ENCODE measurements around the gene MYO16.

Gene MYO16

GRCh38 chr13:108974686-108975085 is 345.3 kb downstream of the MYO16 start:
- TF ChIP-seq ZNF157 (tag by site-specific recombination; IDR thresholded peaks at IDR 0.05) (no peak), ZFP69B (tag by site-specific recombination; IDR thresholded peaks at IDR 0.05) (no peak)
- no peaks in the 10 kb centered on the region for H3K9me3 ChIP-seq (ENCODE audit: control insufficient read depth, insufficient read depth, low read depth, low read length)
- no peak overlapping the region for H3K4me3 ChIP-seq (ENCODE audit: low read depth, low read length)
- no peaks in the 10 kb centered on the region for H3K4me1 ChIP-seq (ENCODE audit: control insufficient read depth, insufficient read depth, low read length)
- no peak overlapping the region for H3K27ac ChIP-seq (ENCODE audit: extremely low read depth, low read depth, low read length)
- H3K36me3 ChIP-seq (ENCODE audit: control insufficient read depth in 2 of 2, insufficient read depth in 1 of 2, low read length in 2 of 2), result no peaks in the 10 kb centered on the region
- CTCF ChIA-PET, result no interaction called here
- POLR2A ChIA-PET, result no interaction called here

DNA sequence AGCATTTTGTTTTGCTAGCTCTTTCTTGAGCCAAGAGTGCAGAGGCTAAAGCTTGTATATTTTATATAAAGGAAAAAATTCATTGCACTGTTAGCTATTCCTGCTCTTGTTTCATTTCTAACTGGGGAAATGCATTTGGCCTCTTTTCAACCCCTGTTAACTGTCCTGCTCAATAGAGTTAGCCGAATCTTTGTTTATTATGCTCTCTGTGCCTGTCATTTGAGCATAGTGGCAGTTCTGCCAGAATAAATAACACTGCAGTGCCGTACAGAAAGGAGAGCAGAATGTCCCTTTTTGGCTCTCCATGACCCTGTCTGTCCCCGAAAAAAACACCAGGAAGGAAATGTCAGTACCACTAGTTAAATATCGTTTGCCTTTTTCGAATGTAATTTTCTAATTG is 350.8 kb downstream of the MYO16 start:
- Histone ChIP-seq H3K4me1 (ENCODE audit: control insufficient read depth, insufficient read depth, low read length) (no peaks in the 10 kb centered on the region), H3K4me3 (ENCODE audit: low read depth, low read length) (no peak overlapping the region), H3K9me3 (ENCODE audit: control insufficient read depth, insufficient read depth, low read depth, low read length) (no peaks in the 10 kb centered on the region), H3K36me3 (ENCODE audit: control insufficient read depth in 2 of 2, insufficient read depth in 1 of 2, low read length in 2 of 2) (no peaks in the 10 kb centered on the region), H3K27ac (ENCODE audit: extremely low read depth, low read depth, low read length) (no peak overlapping the region)
- TF ChIP-seq ZNF132 (tag by site-specific recombination; IDR thresholded peaks at IDR 0.05; ENCODE audit: borderline replicate concordance), result no peak
- no peak for TF ChIP-seq ZNF214 (tag by site-specific recombination; IDR thresholded peaks at IDR 0.05; ENCODE audit: borderline replicate concordance)
- TF ChIP-seq, protein P1, sequence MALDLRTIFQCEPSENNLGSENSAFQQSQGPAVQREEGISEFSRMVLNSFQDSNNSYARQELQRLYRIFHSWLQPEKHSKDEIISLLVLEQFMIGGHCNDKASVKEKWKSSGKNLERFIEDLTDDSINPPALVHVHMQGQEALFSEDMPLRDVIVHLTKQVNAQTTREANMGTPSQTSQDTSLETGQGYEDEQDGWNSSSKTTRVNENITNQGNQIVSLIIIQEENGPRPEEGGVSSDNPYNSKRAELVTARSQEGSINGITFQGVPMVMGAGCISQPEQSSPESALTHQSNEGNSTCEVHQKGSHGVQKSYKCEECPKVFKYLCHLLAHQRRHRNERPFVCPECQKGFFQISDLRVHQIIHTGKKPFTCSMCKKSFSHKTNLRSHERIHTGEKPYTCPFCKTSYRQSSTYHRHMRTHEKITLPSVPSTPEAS (tag by site-specific recombination; IDR thresholded peaks at IDR 0.05), result no peak
- TF ChIP-seq, protein P2, sequence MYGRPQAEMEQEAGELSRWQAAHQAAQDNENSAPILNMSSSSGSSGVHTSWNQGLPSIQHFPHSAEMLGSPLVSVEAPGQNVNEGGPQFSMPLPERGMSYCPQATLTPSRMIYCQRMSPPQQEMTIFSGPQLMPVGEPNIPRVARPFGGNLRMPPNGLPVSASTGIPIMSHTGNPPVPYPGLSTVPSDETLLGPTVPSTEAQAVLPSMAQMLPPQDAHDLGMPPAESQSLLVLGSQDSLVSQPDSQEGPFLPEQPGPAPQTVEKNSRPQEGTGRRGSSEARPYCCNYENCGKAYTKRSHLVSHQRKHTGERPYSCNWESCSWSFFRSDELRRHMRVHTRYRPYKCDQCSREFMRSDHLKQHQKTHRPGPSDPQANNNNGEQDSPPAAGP (tag by site-specific recombination; IDR thresholded peaks at IDR 0.05), result no peak
- no peak for TF ChIP-seq GLI2 (tag by site-specific recombination; IDR thresholded peaks at IDR 0.05; ENCODE audit: borderline replicate concordance, low read depth)
- ChIA-PET POLR2A (no interaction called here), CTCF (no interaction called here)

DNA sequence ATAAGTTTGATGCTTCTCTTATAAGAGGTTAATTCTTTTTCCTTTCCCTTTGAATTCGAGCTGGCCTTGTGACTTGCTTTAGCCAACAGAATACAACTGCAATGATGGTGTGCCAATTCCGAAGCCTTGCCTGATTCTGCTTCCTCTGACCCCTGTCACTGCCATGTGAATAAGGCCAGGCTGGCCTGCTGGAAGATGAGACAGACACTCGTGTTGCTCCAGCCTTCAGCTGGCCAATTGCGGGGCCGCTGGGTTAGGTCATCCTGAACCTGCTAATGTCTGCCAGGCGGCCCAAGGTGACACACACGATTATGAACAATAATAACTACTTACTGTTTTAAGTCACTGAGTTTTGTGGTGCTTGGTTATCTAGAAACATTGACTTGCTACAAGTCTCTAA is 352.0 kb downstream of the MYO16 start:
- CTCF ChIA-PET, result no interaction called here

DNA sequence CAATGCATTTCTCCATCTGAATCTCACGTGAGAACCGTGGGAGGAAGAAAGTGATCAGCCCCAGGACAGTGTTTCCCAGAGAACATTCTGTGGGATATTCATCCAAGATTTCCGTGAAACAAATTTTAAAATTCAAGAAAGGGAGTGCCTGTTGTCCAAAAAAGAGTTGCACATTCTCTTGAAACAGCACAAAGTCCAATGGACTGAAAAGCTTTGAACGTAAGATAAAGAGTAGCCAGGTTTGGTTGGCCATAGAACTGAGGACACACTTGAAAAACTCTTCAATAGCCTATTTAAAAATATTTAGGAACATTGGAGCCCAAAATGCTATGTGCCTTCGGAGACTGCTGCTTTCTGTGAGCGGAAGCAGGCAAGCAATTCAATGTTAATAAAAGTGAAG is 353.9 kb downstream of the MYO16 start:
- Histone ChIP-seq H3K9me3 (ENCODE audit: control insufficient read depth, insufficient read depth, low read depth, low read length) (no peaks in the 10 kb centered on the region), H3K36me3 (ENCODE audit: control insufficient read depth in 2 of 2, insufficient read depth in 1 of 2, low read length in 2 of 2) (no peaks in the 10 kb centered on the region), H3K4me1 (ENCODE audit: control insufficient read depth, insufficient read depth, low read length) (no peaks in the 10 kb centered on the region), H3K27ac (ENCODE audit: extremely low read depth, low read depth, low read length) (no peak overlapping the region), H3K4me3 (ENCODE audit: low read depth, low read length) (no peak overlapping the region)
- CTCF ChIA-PET, result no interaction called here
- POLR2A ChIA-PET, result no interaction called here
- TF ChIP-seq ZNF571 (tag by site-specific recombination; IDR thresholded peaks at IDR 0.05), result no peak
- TF ChIP-seq, protein P3, sequence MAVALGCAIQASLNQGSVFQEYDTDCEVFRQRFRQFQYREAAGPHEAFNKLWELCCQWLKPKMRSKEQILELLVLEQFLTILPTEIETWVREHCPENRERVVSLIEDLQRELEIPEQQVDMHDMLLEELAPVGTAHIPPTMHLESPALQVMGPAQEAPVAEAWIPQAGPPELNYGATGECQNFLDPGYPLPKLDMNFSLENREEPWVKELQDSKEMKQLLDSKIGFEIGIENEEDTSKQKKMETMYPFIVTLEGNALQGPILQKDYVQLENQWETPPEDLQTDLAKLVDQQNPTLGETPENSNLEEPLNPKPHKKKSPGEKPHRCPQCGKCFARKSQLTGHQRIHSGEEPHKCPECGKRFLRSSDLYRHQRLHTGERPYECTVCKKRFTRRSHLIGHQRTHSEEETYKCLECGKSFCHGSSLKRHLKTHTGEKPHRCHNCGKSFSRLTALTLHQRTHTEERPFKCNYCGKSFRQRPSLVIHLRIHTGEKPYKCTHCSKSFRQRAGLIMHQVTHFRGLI (tag by site-specific recombination; IDR thresholded peaks at IDR 0.05), result no peak
- TF ChIP-seq PRDM6 (tag by site-specific recombination; IDR thresholded peaks at IDR 0.05), result no peak
- no peak for TF ChIP-seq ZNF114 (tag by site-specific recombination; IDR thresholded peaks at IDR 0.05)
- no peak for TF ChIP-seq PRDM1 (tag by site-specific recombination; IDR thresholded peaks at IDR 0.05)
- no peak for TF ChIP-seq ZNF521 (tag by site-specific recombination; IDR thresholded peaks at IDR 0.05)
- no peak for TF ChIP-seq ZNF19 (tag by site-specific recombination; IDR thresholded peaks at IDR 0.05; ENCODE audit: low read depth)
- no peak for TF ChIP-seq WT1 (tag by site-specific recombination; IDR thresholded peaks at IDR 0.05)
- no peak for TF ChIP-seq ZNF747 (tag by site-specific recombination; IDR thresholded peaks at IDR 0.05)
- TF ChIP-seq, protein P4, sequence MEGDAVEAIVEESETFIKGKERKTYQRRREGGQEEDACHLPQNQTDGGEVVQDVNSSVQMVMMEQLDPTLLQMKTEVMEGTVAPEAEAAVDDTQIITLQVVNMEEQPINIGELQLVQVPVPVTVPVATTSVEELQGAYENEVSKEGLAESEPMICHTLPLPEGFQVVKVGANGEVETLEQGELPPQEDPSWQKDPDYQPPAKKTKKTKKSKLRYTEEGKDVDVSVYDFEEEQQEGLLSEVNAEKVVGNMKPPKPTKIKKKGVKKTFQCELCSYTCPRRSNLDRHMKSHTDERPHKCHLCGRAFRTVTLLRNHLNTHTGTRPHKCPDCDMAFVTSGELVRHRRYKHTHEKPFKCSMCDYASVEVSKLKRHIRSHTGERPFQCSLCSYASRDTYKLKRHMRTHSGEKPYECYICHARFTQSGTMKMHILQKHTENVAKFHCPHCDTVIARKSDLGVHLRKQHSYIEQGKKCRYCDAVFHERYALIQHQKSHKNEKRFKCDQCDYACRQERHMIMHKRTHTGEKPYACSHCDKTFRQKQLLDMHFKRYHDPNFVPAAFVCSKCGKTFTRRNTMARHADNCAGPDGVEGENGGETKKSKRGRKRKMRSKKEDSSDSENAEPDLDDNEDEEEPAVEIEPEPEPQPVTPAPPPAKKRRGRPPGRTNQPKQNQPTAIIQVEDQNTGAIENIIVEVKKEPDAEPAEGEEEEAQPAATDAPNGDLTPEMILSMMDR (tag by site-specific recombination; IDR thresholded peaks at IDR 0.05), result no peak

More for the DNA sequence above, 352.0 kb downstream of the MYO16 start:
- Histone ChIP-seq H3K27ac (ENCODE audit: extremely low read depth, low read depth, low read length) (no peak overlapping the region), H3K36me3 (ENCODE audit: control insufficient read depth in 2 of 2, insufficient read depth in 1 of 2, low read length in 2 of 2) (no peaks in the 10 kb centered on the region), H3K4me3 (ENCODE audit: low read depth, low read length) (no peak overlapping the region), H3K9me3 (ENCODE audit: control insufficient read depth, insufficient read depth, low read depth, low read length) (no peaks in the 10 kb centered on the region), H3K4me1 (ENCODE audit: control insufficient read depth, insufficient read depth, low read length) (no peaks in the 10 kb centered on the region)
- TF ChIP-seq ZNF501 (tag by site-specific recombination; IDR thresholded peaks at IDR 0.05) (no peak), ZSCAN18 (tag by site-specific recombination; IDR thresholded peaks at IDR 0.05) (no peak), ZNF221 (tag by site-specific recombination; IDR thresholded peaks at IDR 0.05; ENCODE audit: borderline replicate concordance) (no peak), KLF16 (tag by site-specific recombination; IDR thresholded peaks at IDR 0.05) (no peak)
- POLR2A ChIA-PET, result no interaction called here

Measured in HEK293 (cell line).